CD4-positive, alpha-beta memory T cell (primary cell): Measurements from ENCODE around the gene SUMO2. TPM values are rescaled to one million over a fixed set of nuclear protein-coding genes. Genes with fewer than 3 reads are reported as not detected.

ENCODE experiments used
- CTCF ChIA-PET: fragments of 350-600 bp; sonication (Branson Sonifier 250); formaldehyde crosslinking; loops from one replicate; lab custom pipeline; 2021; ENCODE audit warnings: inconsistent platforms; ENCODE audit not compliant: partially characterized antibody; lab: Charles Lee
- POLR2A ChIA-PET: fragments of 350-600 bp; sonication (Branson Sonifier 250); formaldehyde crosslinking; loops from one replicate; lab custom pipeline; 2021; ENCODE audit not compliant: partially characterized antibody; lab: Charles Lee
- DNase-seq, 5 donors: peaks; one replicate each; pipeline versions ENCODE4 v3.0.0 to v3.0.0-alpha.2; 2020 to 2022; ENCODE audit warnings: mixed read lengths in 1 of 5
- H3K27ac ChIP-seq: one replicate; pipeline ENCODE4 v1.7.0; 2013; ENCODE audit warnings: low read depth, low read length
- H3K27me3 ChIP-seq: 2 replicates; pipeline ENCODE4 v1.7.0; 2013; ENCODE audit warnings: mild to moderate bottlenecking, low read length, moderate library complexity; ENCODE audit not compliant: insufficient read depth
- H3K36me3 ChIP-seq: 2 replicates; pipeline ENCODE4 v1.7.0; 2013; ENCODE audit warnings: mild to moderate bottlenecking, low read length, moderate library complexity; ENCODE audit not compliant: insufficient read depth
- H3K4me1 ChIP-seq: 2 replicates; pipeline ENCODE4 v1.7.0; 2013; ENCODE audit warnings: mild to moderate bottlenecking, low read length, moderate library complexity; ENCODE audit not compliant: insufficient read depth
- H3K4me3 ChIP-seq, 2 donors: one replicate each; pipeline ENCODE4 v1.7.0; 2013; ENCODE audit warnings: low read length in 2 of 2, mild to moderate bottlenecking in 1 of 2
- H3K9me3 ChIP-seq, 2 donors: one replicate each; pipeline ENCODE4 v1.7.0; 2013; ENCODE audit warnings: low read length in 2 of 2, control low read depth in 1 of 2; ENCODE audit not compliant: control insufficient read depth in 1 of 2
- H3K27ac Mint-ChIP-seq, 7 donors: one replicate each; pipeline ENCODE4 v1.8.0; 2020 to 2021; ENCODE audit warnings: mixed read lengths in 7 of 7, mild to moderate bottlenecking in 6 of 7, inconsistent platforms in 3 of 7, moderate library complexity in 3 of 7
- H3K27me3 Mint-ChIP-seq, 2 donors: one replicate each; pipeline ENCODE4 v1.8.0; 2020 to 2021; ENCODE audit warnings: mixed read lengths in 2 of 2
- H3K36me3 Mint-ChIP-seq, 2 donors: one replicate each; pipeline ENCODE4 v1.8.0; 2020 to 2021; ENCODE audit warnings: mixed read lengths in 2 of 2, inconsistent platforms in 1 of 2, mild to moderate bottlenecking in 1 of 2
- H3K4me1 Mint-ChIP-seq, 4 donors: one replicate each; pipeline ENCODE4 v1.8.0; 2020 to 2021; ENCODE audit warnings: mixed read lengths in 4 of 4, mild to moderate bottlenecking in 1 of 4
- H3K4me3 Mint-ChIP-seq, 8 donors: one replicate each; pipeline ENCODE4 v1.8.0; 2020 to 2021; ENCODE audit warnings: mixed read lengths in 8 of 8, mild to moderate bottlenecking in 7 of 8, moderate library complexity in 6 of 8, inconsistent platforms in 3 of 8
- H3K9me3 Mint-ChIP-seq, 8 donors: one replicate each; pipeline ENCODE4 v1.8.0; 2020 to 2021; ENCODE audit warnings: mixed read lengths in 8 of 8, mild to moderate bottlenecking in 5 of 8, inconsistent platforms in 3 of 8, moderate library complexity in 1 of 8
- intact Hi-C: fragments of 100-400 bp; cut with micrococcal nuclease; formaldehyde crosslinking; loops from one replicate; pipeline ENCODE4 v1.15.1; 2023
- polyA plus RNA-seq, 2 donors: library from polyadenylated mRNA; unstranded; fragments of 300-500 nt; fragmentation: Illumina TruSeq; gene quantifications; one replicate each; pipeline ENCODE4 v1.2.3, GENCODE V29; 2021
- total RNA-seq, 2 experiments: library from RNA; stranded (reverse); gene quantifications; one replicate each; pipeline ENCODE4 v1.2.3, GENCODE V29; 2021

SUMO2 gene
- total RNA-seq (100 to 1,000 TPM; 255 to 264 TPM), polyA plus RNA-seq (100 to 1,000 TPM; 302 to 416 TPM)

GRCh38 chr17:75182569-75183436 is at the start of gene SUMO2:
SUMO2 (minus strand) TSS chr17:75182959; CDS start chr17:75182834, 125 bp downstream.
- CTCF ChIA-PET: interaction anchor here (0.6 to 2.9 kb wide), 4 partner anchors 9 to 209 kb away, joined by 3 to 17 read pairs (median 4); no protein-coding TSS in a partner anchor
- intact Hi-C loops: loop anchor here (1.0 to 5.0 kb wide), 8 partner anchors 22 to 334 kb away; partner anchors contain the start of genes CASKIN2, GGA3, GRB2 and JPT1
- H3K27ac Mint-ChIP-seq: peak within 1 kb of the TSS; percentile 87 to 98 (median 97)
- Histone ChIP-seq H3K27ac (peak within 1 kb of the TSS; percentile 94), H3K4me1 (peaks cover 44% of the 10 kb centered on the region), H3K36me3 (peaks cover 15% of the 10 kb centered on the region), H3K4me3 (peak within 1 kb of the TSS; percentile 52 to 93), H3K9me3 (no peaks in the 10 kb centered on the region), H3K27me3 (no peaks in the 10 kb centered on the region)
- POLR2A ChIA-PET: interaction anchor here (0.6 to 3.0 kb wide), 28 partner anchors 8 to 597 kb away, joined by 3 to 18 read pairs (median 6); partner anchors contain the start of genes ATP5PD, GGA3, GRB2 and HID1
- peak within 1 kb of the TSS; percentile 89 to 97 (median 92) for H3K4me3 Mint-ChIP-seq
- H3K27me3 Mint-ChIP-seq: no peaks in the 10 kb centered on the region
- H3K36me3 Mint-ChIP-seq: peaks cover 0 to 22% of the 10 kb centered on the region in 2 donors
- DNase-seq: peak; percentile 92 to 95 (median 94)
- peaks cover 0 to 1% (median 0%) of the 10 kb centered on the region in 8 donors for H3K9me3 Mint-ChIP-seq
- peaks cover 20 to 47% (median 35%) of the 10 kb centered on the region in 4 donors for H3K4me1 Mint-ChIP-seq

- Mint-ChIP-seq H3K27me3 (no peaks in the 10 kb centered on the region), H3K9me3 (no peaks in the 10 kb centered on the region), H3K36me3 (peaks cover 30 to 61% of the 10 kb centered on the region in 2 donors), H3K4me1 (peaks cover 0 to 1% (median 0%) of the 10 kb centered on the region in 4 donors), H3K27ac (peak overlapping the region in 3 of 7 donors; percentile 5 to 52 (median 24)), H3K4me3 (no peak overlapping the region)
- H3K27me3 ChIP-seq: no peaks in the 10 kb centered on the region
- no peaks in the 10 kb centered on the region for H3K4me1 ChIP-seq
- no peak overlapping the region for H3K27ac ChIP-seq
- ChIA-PET POLR2A (no interaction called here), CTCF (no interaction called here)
- no peak for DNase-seq
- intact Hi-C loops: no loop called here
- H3K36me3 ChIP-seq: peaks cover 56% of the 10 kb centered on the region
- H3K9me3 ChIP-seq: no peaks in the 10 kb centered on the region
- H3K4me3 ChIP-seq: no peak overlapping the region
These were observed 49.1 kb upstream of the SUMO2 start for GRCh38 chr17:75231741-75232464.

GRCh38 chr17:75231071-75231470 is 48.3 kb upstream of the SUMO2 start:
- Mint-ChIP-seq H3K36me3 (peaks cover 30 to 60% of the 10 kb centered on the region in 2 donors), H3K9me3 (no peaks in the 10 kb centered on the region)

GRCh38 chr17:75228847-75229246 is 46.1 kb upstream of the SUMO2 start:
- H3K9me3 Mint-ChIP-seq: no peaks in the 10 kb centered on the region
- intact Hi-C loops: no loop called here
- no peak overlapping the region for H3K4me3 ChIP-seq
- H3K9me3 ChIP-seq: no peaks in the 10 kb centered on the region
- H3K27me3 Mint-ChIP-seq: no peaks in the 10 kb centered on the region
- no peak overlapping the region for H3K4me3 Mint-ChIP-seq
- ChIA-PET CTCF (interaction anchor here (0.8 to 3.4 kb wide), 4 partner anchors 9 to 115 kb away, joined by 3 to 21 read pairs (median 4); no protein-coding TSS in a partner anchor), POLR2A (interaction anchor here (0.9 kb wide), 1 partner anchor 33 kb away, joined by 3 read pairs; the partner anchor contains the start of genes GGA3 and MRPS7)
- DNase-seq: no peak
- H3K27ac Mint-ChIP-seq: no peak overlapping the region
- H3K27me3 ChIP-seq: no peaks in the 10 kb centered on the region
- H3K36me3 Mint-ChIP-seq: peaks cover 22 to 62% of the 10 kb centered on the region in 2 donors
- H3K36me3 ChIP-seq: peaks cover 51% of the 10 kb centered on the region
- no peak overlapping the region for H3K27ac ChIP-seq
- peaks cover 0 to 1% (median 0%) of the 10 kb centered on the region in 4 donors for H3K4me1 Mint-ChIP-seq
- no peaks in the 10 kb centered on the region for H3K4me1 ChIP-seq

More at GRCh38 chr17:75231071-75231470, 48.3 kb upstream of the SUMO2 start:
- Histone ChIP-seq H3K27ac (no peak overlapping the region), H3K4me1 (no peaks in the 10 kb centered on the region), H3K9me3 (no peaks in the 10 kb centered on the region), H3K27me3 (no peaks in the 10 kb centered on the region), H3K4me3 (no peak overlapping the region), H3K36me3 (peaks cover 56% of the 10 kb centered on the region)
- Mint-ChIP-seq H3K27ac (no peak overlapping the region), H3K4me3 (no peak overlapping the region), H3K4me1 (peaks cover 0 to 1% (median 0%) of the 10 kb centered on the region in 4 donors), H3K27me3 (no peaks in the 10 kb centered on the region)
- CTCF ChIA-PET: interaction anchor here (3.4 kb wide), 1 partner anchor 8 kb away, joined by 21 read pairs; no protein-coding TSS in a partner anchor
- no peak for DNase-seq
- POLR2A ChIA-PET: interaction anchor here (0.6 kb wide), 1 partner anchor 176 kb away, joined by 4 read pairs; no protein-coding TSS in a partner anchor
- intact Hi-C loops: no loop called here

- Histone ChIP-seq H3K27me3 (no peaks in the 10 kb centered on the region), H3K9me3 (no peaks in the 10 kb centered on the region), H3K4me3 (no peak overlapping the region), H3K36me3 (peaks cover 51% of the 10 kb centered on the region), H3K27ac (no peak overlapping the region), H3K4me1 (no peaks in the 10 kb centered on the region)
- peaks cover 22 to 64% of the 10 kb centered on the region in 2 donors for H3K36me3 Mint-ChIP-seq
- DNase-seq: no peak
- H3K4me1 Mint-ChIP-seq: peaks cover 0 to 1% (median 0%) of the 10 kb centered on the region in 4 donors
- H3K4me3 Mint-ChIP-seq: no peak overlapping the region
- no peaks in the 10 kb centered on the region for H3K27me3 Mint-ChIP-seq
- ChIA-PET CTCF (interaction anchor here (0.8 to 3.4 kb wide), 4 partner anchors 8 to 115 kb away, joined by 3 to 21 read pairs (median 4); no protein-coding TSS in a partner anchor), POLR2A (no interaction called here)
- H3K27ac Mint-ChIP-seq: peak overlapping the region in 3 of 7 donors; percentile 10 to 62 (median 37)
- H3K9me3 Mint-ChIP-seq: no peaks in the 10 kb centered on the region
- intact Hi-C loops: no loop called here
These were observed 45.5 kb upstream of the SUMO2 start for GRCh38 chr17:75228305-75228704.

- Mint-ChIP-seq H3K4me1 (peaks cover 0 to 1% (median 0%) of the 10 kb centered on the region in 4 donors), H3K36me3 (peaks cover 18 to 62% of the 10 kb centered on the region in 2 donors), H3K27ac (peak overlapping the region in 1 of 7 donors; percentile 32), H3K4me3 (no peak overlapping the region), H3K27me3 (no peaks in the 10 kb centered on the region), H3K9me3 (no peaks in the 10 kb centered on the region)
- Histone ChIP-seq H3K27me3 (no peaks in the 10 kb centered on the region), H3K4me1 (no peaks in the 10 kb centered on the region), H3K4me3 (no peak overlapping the region), H3K27ac (no peak overlapping the region), H3K36me3 (peaks cover 51% of the 10 kb centered on the region), H3K9me3 (no peaks in the 10 kb centered on the region)
- intact Hi-C loops: no loop called here
- DNase-seq: no peak
- ChIA-PET POLR2A (no interaction called here), CTCF (interaction anchor here (3.4 kb wide), 1 partner anchor 11 kb away, joined by 21 read pairs; no protein-coding TSS in a partner anchor)
These were observed 45.0 kb upstream of the SUMO2 start for GRCh38 chr17:75227729-75228128.
